A673 (cell line): ENCODE measurements around the gene GLT1D1.

Source experiments
- CTCF ChIP-seq: fragments of 300-800, 200-600 bp; sonication (generic); conservative IDR thresholded peaks from 2 replicates; pipeline ENCODE4 v1.5.1; 2017; ENCODE audit warnings: low read depth, mild to moderate bottlenecking, antibody characterized with exemption, low read length, moderate library complexity, mixed read lengths
- EZH2 ChIP-seq: fragments of 200-600 bp; sonication (generic); IDR thresholded peaks from 2 replicates; pipeline ENCODE4 v1.6.1; 2017; ENCODE audit warnings: borderline replicate concordance, low read depth, mild to moderate bottlenecking, mixed read lengths, antibody characterized with exemption, low read length; ENCODE audit not compliant: poor library complexity, severe bottlenecking

- no peak for TF ChIP-seq EZH2
- TF ChIP-seq CTCF = no peak
These were observed 124.2 kb downstream of the GLT1D1 start for GRCh38 chr12:128977441-128977840.
